Omental fat pad (tissue), 4 donors: Measurements from ENCODE around the gene VPS29. TPM values are rescaled to one million over a fixed set of nuclear protein-coding genes. Genes with fewer than 3 reads are reported as not detected.
A peak's percentile ranks its signal among the peaks of the same experiment; 100 is the strongest.

Experiments
- ATAC-seq: fragments of 150-250 bp; one replicate; pipeline ENCODE4 v1.9.1; 2016; ENCODE audit warnings: mild to moderate bottlenecking, moderate library complexity; ENCODE audit not compliant: low FRiP score
- DNase-seq: peaks from one replicate; pipeline ENCODE4 v3.0.0-alpha.2; 2019; ENCODE audit warnings: low spot score
- CTCF ChIP-seq, 3 donors: fragments of 450-650 bp; IDR thresholded peaks; one replicate each; pipeline ENCODE4 v1.5.1; 2016 to 2017; ENCODE audit warnings: antibody characterized with exemption in 3 of 3, mild to moderate bottlenecking in 3 of 3, moderate library complexity in 2 of 3
- total RNA-seq, 4 donors: library from RNA; depleted of rRNA; stranded (reverse); fragments of >200 nt; gene quantifications; one replicate each; pipeline ENCODE4 v1.1.0, GENCODE V29; 2016

VPS29 gene
- 10 to 100 TPM; 83.5 to 98.8 (median 86.8) TPM for total RNA-seq

DNA sequence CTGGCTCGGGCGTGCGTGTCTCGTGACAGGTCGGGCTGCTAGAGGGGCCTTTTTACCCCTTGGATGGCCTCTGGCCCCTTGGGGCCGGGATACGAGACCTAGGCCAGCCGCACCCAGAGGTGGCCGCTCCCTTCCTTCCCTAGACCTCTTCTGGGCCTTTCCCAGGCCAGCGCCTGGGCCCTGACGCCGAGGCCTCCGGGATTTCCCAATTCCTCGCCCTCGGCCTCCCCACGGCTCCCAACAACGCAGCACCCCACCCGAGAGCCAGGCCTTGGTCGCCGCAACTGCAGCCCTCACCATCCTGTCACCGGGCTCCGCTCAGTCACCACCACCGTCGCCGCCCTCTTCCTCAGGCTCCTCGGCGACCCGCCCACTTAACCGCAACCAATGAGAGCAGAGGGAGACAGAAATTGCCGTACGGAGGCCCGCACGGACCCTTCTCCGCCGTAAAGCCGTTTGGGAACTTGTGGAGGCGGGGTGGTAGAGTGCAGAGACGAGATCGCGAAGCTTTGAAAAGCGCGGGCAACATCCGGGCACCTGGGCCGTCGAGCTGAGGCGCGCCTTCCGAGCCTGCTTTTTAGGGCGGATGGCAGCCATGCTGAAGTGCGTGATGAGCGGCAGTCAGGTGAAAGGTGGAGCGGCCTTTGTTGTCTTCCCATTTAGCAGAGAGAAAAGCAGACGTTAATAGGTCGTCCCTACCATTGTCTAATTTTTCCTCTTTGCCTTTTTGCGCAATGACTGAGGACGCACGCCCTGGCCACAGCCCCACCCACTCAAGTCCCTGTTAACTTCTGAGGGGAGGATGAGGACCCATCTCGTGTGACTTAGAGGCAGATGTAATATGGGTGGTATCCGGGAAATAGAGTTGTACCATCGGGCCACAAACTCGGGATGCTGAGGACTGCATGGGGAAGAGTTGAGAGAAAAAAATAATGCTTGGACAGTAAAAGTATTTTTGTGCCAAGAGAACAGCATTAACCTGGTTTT is at the start of gene VPS29, which contains the start of gene RAD9B:
TSS of gene VPS29 (minus strand) at position 360 of the 987 bp plus-strand sequence. CDS start at position 300, 60 bp downstream.
TSS of gene RAD9B (plus strand) at position 580 of the 987 bp plus-strand sequence. CDS start at position 587, 7 bp downstream.
- DNase-seq, result peak; percentile 95
- no peak for TF ChIP-seq CTCF (IDR thresholded peaks at IDR 0.05)

DNA sequence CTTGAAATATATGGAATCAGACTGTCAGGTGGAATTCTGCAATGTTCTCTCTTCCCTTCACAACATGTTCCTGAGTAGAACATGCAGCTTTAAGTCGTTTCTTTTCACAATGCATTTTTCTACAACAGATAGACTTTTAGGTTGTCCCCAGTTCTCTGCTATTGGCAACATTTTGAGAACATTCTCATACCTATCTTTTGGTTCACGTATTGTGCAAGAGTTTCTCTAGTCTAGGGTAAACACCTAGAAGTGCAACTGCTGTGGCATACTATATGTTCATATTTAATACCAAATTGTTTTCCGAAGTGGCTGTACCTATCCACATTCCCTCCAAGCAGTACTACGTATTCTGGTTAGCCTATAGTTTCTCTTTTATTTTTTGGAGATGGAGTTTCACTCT is 49.1 kb upstream of the VPS29 start:
- no peak for DNase-seq
- no peak for ATAC-seq
- no peak for TF ChIP-seq CTCF (IDR thresholded peaks at IDR 0.05)

More for the DNA sequence above, at the start of gene VPS29, which contains the start of gene RAD9B:
- ATAC-seq, result peak; percentile 99

GRCh38 chr12:110549716-110550115 is 47.8 kb upstream of the VPS29 start:
- no peak for TF ChIP-seq CTCF (IDR thresholded peaks at IDR 0.05)
- DNase-seq (no peak), ATAC-seq (no peak)

- no peak for DNase-seq
- no peak for TF ChIP-seq CTCF (IDR thresholded peaks at IDR 0.05)
- ATAC-seq, result peak; percentile 39
Measured at GRCh38 chr12:110548678-110549077, 46.8 kb upstream of the VPS29 start.

- no peak for TF ChIP-seq CTCF (IDR thresholded peaks at IDR 0.05)
- DNase-seq (no peak), ATAC-seq (no peak)
Measured at GRCh38 chr12:110547090-110547489, 45.2 kb upstream of the VPS29 start.

DNA sequence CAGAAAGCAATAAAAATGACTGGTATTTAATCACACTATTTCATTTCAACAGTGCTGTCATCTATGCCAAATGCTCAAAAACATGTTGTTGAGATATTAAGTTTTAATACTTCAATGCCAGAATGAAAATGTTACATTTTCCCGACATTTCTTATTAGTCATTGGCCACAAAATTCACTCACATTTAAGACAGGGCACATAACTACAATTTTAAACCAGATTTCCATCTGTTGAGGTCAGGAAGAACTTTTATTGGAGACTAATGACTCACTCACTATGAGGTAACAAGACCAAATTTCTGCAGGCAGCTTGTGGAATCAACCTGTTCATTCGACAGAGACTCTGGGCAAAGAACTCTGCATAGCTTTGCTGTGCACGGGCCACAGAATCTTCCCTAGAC is 44.4 kb upstream of the VPS29 start:
- TF ChIP-seq CTCF (IDR thresholded peaks at IDR 0.05), result no peak
- DNase-seq, result no peak
- peak; percentile 63 for ATAC-seq
